ENCODE results near the gene CASP6.

The CASP6 gene

DNA sequence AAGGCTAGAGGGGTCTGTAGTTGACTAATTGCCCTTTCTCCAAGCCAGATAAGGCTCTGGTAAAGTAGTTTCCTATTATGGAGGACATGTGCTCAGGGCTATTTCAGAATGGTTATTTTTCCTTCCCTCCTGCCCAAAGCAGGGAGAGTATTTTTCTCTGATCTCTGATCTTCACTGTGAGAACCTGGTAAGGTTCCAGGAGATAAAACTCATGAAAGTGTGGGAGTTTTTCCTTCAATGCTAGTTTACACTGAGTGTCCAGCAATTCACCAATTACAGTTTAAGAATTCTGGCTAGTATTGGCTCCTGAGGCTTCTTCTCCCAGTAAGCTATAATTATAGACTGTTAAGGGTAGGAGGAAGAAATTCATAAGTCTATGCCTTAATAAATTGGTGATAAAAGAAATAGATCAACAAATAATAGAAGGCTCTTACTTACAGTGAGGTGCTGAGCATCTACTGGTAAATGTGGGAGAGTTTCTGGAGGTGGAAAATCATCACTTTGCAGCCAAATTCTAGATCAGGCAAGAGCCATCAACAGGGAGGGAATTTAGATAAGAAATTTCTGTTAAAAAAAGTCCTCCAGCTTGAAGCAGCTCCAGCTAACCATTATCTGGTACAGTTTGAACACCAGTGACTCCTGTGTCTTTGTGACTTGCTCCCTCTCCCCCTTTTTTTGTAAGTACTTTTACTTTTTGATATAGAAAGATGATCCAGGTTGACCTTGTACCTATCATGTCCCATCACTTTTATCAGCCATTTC, 30.9 kb downstream of the CASP6 start:
- DNase-seq (ENCODE audit: low read depth in 2 of 2) = no peak

DNA sequence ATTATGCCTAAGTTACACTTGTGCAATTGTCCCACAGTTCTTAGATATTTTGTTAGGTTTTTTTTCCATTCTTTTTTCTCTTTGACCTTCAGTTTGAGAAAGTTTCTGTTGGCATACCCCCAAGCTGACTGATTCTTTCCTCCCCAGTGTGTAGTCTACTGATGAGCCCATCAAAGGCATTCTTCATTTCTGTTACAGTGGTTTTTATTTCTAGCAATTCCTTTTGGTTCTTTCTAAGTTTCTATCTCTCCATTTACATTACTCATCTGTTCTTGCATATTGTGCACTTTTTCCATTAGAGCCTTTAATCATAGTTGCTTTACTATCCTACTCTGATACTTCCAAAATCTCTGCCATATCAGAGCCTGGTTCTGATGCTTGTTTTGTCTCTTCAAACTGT, 31.9 kb downstream of the CASP6 start:
- no peak for DNase-seq (ENCODE audit: low read depth in 2 of 2)

DNA sequence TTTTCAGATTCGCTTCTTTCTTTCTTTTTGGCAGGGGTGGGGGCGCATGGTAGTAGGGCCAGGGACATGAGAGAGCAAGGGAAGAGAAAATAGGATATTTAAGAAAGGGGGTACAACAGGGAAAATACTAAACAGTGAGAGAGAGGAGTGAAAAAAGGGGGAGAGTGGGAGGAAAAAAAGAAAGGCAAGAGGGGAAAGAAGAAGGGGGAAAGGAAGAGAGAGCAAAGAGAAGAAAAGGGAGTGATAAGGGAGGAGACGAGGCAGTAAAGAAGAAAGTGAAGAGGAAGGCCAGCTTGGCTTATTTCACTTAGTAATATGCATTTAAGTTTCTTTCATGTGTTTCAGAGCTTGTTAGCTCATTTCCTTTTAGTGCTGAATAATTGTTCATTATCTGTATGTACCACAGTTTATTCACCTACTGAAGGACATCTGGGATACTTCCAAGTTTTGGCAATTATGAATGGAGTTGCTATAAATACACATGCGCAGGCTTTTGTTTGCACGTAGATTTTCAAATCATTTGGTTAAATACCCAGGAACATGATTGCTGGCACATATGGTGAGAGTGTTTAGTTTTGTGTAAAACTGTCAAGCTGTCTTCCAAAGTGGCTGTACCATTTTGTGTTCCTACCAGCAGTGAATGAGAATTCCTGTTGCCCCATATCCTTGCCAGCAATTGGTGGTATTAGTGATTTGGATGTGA, 37.3 kb downstream of the CASP6 start:
- no peak for DNase-seq (ENCODE audit: low read depth in 2 of 2)

DNA sequence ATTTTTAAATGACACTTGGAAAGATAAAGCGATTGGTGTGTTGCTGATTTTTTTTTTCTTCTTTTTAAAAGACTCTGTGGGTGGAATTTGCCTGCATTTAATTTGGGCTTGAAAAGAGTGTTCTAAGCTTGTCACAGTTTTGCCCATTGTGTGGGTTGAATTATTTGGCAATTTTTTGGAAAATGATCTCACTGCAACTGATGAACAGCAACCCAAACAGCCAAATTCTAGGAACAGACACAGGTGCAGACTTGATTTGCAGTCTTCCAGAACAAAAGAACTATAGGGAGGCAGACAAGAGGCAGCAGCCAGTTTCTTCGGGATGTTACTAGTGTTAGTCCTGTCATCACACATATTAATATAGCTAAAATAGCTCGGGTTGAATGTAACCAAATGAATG, 40.5 kb downstream of the CASP6 start:
- DNase-seq (ENCODE audit: low read depth in 2 of 2) = no peak

DNA sequence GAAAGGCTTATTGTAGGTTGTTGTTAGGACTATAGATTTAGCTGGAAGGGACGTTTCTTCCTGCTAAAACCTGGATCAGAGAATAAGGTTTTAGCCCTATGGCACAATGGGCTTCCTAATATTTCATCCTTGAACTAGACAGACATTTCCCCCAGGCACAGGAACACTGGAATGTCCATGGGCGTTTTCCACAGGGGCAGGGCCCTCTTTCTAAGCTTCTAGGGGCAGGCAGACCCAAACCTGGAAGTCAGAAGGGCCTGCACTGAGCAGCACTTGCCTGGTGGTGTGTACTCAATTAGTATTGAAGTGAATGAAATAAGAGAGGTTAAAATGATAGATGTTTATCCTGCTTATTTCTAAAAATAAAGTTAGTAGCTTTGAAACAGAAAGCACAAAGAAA, 41.1 kb downstream of the CASP6 start:
- no peak for DNase-seq (ENCODE audit: low read depth in 2 of 2)

DNA sequence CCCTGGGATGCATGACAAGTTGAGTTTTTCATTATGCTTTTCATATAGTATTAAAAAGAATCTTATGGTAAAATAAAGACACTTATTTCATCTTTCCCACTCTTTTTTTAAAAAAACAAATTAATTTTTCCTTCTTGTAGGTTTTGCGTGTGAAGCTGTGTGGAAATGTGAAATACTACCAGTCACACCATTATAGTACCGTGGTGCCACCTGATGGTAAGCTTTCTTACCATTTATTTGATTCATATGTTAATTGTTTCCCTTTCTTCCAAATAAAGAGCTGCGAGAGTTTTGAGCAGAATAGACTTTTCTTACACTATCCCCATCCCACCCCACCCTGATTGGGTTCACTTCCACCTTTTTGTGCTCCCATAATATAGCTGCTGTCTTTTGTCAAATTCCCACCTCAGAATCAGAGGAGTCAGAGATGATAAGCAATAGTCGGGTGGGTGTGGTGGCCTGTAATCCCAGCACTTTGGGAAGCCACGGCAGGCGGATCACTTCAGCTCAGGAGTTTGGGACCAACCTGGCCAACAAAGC, 44.3 kb downstream of the CASP6 start:
- no peak for DNase-seq (ENCODE audit: low read depth in 2 of 2)

DNA sequence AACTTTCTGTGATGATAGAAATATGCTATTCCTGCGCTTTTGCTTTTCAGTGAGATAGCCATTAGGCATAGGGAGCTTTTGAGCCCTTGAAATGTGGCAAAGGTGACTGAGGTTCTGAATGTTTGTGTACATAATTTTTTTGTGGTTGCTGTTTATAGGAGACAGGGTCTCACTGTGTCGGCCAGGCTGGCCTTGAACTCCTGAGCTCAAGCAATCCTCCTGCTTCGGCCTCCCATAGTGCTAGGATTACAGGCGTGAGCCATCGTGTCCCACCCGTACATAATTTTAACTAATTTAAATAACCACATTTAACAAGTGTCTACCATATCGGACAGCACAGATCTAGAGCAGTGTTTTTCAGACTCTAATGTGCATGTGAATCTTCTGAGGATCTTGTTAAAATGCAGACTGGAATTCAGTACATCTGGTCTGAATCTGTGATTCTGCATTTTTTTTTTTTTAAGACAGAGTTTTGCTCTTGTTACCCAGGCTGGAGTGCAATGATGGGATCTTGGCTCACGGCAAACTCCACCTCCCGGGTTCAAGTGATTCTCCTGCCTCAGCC, 45.3 kb downstream of the CASP6 start:
- no peak for DNase-seq (ENCODE audit: low read depth in 2 of 2)

DNA sequence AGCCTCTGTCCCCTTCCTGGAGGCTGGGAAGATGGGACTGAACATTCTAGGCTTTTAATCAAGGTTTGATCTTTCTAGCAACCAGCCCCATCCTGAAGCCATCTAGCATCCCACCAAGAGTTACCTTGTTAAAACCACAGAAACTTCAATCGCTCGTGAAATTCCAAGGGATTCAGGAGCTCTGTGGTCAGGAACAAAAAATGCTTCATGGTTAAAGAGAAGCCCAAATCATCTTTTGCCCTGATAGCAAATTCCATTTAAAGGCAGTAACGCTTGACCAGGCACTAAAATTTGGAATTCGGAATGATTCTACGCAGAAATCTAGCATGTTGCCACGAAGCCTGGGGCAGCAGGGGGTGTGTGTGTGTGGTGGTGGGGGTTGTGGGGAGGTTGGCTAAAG, 47.8 kb downstream of the CASP6 start:
- no peak for DNase-seq (ENCODE audit: low read depth in 2 of 2)

DNA sequence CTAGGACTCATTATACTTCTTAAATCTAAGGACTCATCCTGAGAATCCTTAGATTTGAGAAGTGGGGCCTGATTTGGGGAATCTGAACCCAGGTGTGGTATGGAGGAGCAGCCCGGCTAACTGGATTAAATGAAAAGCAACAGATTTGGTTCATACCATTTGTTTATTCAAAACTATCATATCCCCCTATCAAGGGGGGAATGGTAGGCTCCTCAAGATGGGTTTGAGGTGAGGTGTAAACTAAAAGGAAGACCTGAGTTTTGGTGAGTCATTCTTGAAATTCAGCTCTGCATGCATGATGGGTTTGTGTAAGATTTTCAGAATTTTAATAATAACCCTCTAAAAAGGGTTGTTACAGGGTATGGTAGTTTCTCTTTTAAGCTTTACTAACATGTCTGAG, 53.4 kb downstream of the CASP6 start:
- no peak for DNase-seq (ENCODE audit: low read depth in 2 of 2)

DNA sequence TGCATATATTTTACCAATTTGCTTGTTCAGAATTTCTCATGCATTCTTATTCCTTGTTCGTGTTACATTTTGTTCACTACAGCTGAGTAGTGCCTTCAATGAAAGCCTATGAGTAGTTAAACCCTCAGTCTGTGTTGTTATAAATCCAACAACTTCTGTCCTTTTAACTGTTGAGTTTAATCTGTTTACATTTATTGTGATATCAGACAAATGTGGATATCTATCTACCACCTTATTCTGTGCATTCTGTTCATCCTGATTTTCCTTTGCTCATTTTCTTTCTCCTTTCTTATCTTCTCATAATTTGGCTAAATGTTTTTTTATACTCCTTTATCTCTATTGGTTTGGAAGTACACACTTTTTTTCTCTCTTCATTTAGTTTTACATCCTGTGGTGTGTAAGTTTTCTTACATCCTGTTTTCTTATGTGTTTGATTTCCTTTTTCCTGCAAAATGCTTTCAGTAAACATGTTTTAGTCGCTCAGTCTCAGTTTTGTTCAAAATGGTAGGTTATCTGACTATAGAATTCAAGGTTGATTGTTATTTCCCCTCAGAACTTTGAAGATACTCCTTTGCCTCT, 54.2 kb downstream of the CASP6 start:
- DNase-seq (ENCODE audit: low read depth in 2 of 2) = no peak

DNA sequence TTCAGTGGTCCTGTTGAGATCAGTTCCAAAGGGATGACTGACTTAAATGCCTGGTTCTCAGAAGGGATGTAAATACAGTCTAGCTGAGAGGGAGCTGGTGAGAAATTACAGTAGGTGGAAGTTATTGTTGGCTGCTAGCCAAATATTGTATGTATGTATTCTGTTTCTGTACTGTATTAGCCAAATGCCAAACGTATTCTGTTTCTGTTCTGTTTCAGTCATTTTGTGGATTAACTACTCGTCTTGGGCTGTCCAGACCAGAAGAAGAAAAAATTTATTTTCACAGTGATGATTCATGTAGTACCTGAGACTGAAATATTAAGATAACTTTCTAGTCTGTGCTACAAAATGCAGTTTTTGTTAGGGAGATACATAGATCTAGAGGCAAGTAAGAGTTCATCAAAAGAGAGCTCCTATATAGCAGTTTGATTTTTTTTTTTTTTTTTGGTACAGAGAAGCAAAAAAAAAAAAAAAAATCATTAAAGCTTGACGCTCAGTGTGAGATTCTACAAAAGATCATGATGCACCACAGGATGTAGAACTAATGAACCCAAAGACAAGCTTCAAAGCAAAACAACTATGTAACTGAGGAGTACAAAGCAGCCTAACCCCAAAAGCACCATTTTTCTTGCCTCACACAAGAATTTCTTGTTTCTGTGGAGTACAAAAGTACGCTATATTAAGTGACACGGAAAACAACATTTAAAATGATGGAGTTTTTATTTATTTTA, 54.8 kb downstream of the CASP6 start:
- DNase-seq (ENCODE audit: low read depth in 2 of 2) = no peak

DNA sequence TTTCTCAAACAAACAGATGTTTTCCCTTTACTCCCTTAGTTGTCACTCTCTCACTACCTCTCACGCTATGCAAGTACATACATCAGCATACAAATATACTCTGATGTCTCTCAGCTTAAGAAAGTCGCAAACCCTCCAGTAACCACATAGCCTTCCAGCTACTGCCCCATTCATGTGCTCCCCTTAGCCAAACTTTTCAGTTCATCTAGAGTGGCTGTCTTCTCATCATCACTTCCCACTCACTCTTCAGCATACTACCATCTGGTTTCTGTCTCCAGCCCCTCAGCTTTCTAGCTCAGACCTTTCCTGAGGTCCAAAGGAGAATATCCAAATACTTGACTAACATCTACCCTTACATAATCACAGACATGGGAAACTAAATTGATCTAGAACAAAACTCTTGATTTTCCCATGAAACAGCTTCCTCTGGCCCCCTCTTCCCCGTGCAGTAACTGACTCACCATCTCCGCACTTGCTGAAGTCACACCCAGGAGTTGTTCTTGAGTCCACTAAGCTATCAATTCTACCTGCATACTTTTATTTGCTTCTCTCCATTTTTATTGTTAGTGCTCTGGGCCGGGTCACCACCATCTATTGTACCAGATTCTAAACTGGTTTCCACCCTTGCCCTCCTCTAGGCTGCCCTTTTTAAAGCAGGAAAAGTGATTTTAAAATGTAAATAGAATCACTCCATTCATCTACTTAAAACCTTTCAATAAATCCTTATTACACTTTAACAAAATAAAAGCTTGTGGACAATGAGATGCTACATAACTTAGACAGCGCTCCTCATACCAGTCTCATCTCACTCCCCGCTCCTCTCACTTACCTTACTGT, 57.2 kb downstream of the CASP6 start:
- no peak for DNase-seq (ENCODE audit: low read depth in 2 of 2)

DNA sequence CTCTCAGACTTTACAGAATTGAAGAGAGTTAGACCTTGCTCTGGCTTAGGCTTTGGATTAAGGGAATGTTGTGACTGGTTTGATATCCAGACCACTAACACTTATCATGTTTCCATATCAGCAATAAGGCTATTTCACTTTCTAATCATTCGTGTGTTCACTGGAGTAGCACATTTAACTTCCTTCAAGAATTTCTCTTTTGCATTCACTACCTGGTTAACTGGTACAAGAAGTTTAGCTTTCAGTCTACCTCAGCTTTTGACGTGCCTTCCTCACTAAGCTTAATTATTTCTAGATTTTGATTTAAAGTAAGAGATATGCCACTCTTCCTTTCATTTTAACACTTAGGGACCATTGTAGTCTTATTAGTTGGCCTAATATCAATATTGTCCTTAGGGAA, 62.6 kb downstream of the CASP6 start:
- no peak for DNase-seq (ENCODE audit: low read depth in 2 of 2)
